ENCODE measurements around the gene VAC14. TPM values are rescaled to one million over a fixed set of nuclear protein-coding genes. Genes with fewer than 3 reads are reported as not detected.

The VAC14 gene
- total RNA-seq, 2 donors from 2014 or later, result 25.8 to 28.4 TPM

GRCh38 chr16:70788668-70789594 is 12.0 kb downstream of the VAC14 start:
- no peak for DNase-seq (ENCODE audit: low spot score)

GRCh38 chr16:70786020-70786755 is 14.8 kb downstream of the VAC14 start:
- intact Hi-C loops (cut with DNase I), result no loop called here
- DNase-seq (ENCODE audit: low spot score), result no peak

More at GRCh38 chr16:70788668-70789594, 12.0 kb downstream of the VAC14 start:
- intact Hi-C loops (cut with DNase I), result no loop called here

DNA sequence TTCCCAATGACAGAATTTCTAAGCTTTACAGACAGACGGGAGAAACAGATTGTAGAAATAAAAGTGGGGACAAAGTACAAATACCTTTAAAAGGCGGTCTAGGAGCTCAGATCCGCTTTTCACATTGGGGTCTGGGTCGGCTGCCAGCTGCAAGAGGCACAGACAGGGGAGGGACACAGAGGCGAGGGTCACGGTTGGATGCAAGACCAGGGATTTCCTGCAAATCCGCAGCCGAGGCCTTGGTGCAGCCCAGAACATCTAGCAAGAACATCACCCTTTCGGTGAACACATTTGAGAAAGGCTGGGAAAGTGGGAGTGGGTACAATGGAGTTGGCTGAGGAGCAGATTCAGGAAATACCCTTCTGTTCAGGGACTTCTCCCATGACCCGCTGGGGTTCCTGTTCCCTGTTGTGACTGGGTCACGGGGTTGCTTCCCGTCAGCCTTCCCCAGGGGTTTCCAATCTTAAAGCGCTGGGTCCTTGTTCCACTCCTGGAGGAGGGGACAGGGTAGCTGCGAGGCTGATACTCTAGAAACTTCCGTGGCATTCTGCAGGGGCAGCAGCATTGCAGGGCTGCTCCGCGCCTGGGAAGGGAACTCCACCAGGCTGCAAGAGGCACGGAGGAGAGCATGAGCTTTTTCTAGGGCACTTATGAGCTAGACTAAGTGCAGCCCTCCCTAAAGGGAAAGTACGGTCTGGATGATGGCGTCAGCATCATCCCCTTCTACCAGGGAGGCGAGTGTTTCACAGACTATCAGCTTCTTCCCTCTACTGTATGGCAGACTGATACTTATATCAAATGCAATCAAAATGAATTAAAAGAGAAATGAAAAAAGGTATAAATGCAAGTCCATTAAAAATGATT is 16.0 kb downstream of the VAC14 start:
- DNase-seq (ENCODE audit: low spot score), result no peak
- intact Hi-C loops (cut with DNase I), result no loop called here

DNA sequence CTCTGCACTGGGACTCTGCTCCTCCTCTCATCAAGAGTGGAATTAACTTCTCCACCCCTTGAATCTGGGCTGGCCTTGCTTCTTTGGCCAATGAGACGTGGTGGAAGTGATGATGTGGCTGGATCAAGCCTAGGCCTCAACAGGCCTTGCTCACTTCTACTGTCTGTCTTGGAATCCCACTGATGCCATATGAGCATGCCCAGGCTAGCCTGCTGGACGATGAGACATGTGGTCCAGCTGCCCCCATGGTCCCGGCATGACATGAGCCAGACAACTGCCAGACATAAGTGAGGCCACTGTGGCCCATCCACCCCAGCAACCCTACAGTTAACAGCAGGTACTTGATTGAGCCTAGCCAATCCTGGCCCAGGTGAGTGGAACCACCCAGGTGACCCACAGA is 18.7 kb downstream of the VAC14 start:
- intact Hi-C loops (cut with DNase I), result no loop called here
- peak; percentile 65 for DNase-seq (ENCODE audit: low spot score)

DNA sequence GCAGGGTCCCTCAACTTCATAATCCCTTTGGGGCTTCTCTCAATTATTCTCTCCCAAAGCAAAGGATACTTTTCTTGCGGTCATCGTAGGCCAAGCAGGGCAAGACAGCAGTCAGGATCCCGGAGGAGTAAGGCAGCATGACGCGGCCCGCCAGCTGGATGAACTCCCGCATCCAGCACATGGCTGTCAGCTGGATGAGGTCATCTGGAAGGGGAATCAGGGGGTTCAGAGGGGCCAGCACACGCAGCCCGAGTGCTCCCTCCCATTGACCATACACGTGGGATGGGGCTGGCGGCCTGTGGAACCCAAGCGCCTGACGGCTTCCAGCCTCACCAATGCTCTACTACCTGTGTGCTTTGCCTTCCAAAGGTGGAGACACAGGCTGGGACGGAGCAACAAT is 19.2 kb downstream of the VAC14 start:
- intact Hi-C loops (cut with DNase I), result no loop called here
- no peak for DNase-seq (ENCODE audit: low spot score)

DNA sequence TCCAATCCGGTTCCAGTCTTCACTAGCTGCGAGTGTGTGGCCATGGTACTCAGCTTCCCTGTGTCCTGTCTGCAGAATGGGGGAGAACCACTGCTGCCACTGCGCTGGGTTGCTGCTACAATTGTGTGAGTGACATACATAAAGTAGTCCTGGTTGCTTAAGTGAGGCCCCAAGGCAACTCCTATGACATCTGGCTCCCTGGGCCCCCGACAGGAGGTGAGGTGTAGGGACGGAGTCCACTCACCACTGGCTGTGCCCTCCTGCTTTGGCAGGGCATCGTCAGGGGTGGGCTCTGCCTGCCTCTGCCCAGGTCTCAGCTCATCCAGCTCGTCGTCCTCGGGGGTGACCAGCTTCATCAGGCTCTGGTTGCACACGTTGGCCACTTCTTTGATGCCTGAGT is 20.4 kb downstream of the VAC14 start:
- intact Hi-C loops (cut with DNase I), result no loop called here
- peak; percentile 75 for DNase-seq (ENCODE audit: low spot score)

DNA sequence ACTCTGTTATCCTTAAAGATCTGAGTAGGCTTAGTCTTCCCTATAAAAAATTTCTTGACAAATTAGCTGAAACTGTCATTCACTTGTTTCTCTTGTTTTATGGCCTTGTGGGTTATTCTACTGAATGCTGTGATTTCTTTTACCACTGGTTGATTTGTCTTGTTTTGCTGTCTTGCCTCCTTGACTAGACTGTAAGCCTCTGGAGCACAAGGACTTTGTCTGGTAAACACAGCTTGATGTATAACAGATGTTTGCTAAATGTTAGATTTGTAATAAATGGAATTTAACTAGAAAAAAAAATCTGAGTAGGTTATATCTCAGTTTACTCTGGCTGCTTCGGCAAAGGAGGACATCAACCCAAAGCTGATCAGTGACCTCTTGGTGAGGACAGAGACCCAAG is 21.6 kb downstream of the VAC14 start:
- intact Hi-C loops (cut with DNase I), result no loop called here
- no peak for DNase-seq (ENCODE audit: low spot score)

DNA sequence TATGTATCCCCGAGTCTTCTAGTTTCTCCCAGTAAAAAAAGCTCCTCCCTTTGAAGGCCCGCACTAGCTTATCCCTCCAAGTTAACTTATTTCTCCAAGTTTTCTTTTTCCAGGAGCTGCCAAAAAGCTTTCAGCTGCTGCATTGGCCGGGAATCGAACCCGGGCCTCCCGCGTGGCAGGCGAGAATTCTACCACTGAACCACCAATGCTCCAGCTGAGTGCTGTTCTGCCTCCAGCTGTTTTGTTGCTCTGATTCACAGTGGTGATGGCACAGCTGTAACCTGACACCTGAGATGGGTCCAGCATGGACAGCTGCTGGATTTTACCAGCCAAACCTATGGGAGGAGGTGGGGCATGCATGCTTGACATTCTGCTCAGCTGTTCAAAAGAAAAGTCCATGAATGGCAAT is 22.1 kb downstream of the VAC14 start:
- peak; percentile 89 for DNase-seq (ENCODE audit: low spot score)
- intact Hi-C loops (cut with DNase I), result no loop called here

DNA sequence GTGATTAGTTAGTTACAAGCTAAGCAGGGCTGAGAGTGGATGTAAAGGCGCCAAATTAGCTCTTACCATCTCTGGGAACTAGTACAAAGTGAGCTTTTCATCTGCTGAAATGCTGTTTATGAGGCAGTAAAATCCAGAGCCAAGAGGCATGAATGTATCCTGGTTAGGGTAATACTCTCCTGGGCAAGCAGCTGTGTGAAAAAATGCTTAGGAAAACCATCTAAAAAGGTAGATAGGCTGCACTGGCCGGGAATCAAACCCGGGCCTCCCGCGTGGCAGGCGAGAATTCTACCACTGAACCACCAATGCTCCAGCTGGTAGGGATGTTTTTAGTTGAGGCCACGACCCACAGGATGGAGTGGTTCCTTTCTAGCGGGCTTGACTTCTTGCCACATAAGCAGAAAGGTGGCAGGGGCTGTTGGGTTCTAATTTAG is 23.0 kb downstream of the VAC14 start:
- peak; percentile 38 for DNase-seq (ENCODE audit: low spot score)
- intact Hi-C loops (cut with DNase I), result no loop called here

DNA sequence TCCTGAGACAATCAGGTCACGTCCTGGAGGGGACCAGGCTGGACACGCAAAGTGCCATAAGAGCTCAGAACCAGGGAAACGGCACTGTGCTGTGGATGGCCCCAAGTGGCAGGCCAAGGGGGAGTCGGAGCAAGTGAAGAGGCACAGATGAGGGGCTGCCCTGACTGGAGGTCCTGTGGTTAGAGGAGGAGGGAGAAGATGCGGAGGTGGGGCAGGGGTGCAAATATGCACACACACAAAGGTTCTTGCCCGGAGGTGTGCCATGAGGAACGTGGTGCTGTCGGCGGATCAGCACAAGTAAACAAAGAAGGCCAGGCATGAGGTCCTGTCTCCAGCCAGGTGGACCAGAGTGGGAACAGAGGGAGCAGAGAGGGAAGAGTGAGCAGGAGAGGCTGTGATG is 23.5 kb downstream of the VAC14 start:
- peak; percentile 74 for DNase-seq (ENCODE audit: low spot score)
- intact Hi-C loops (cut with DNase I), result no loop called here

GRCh38 chr16:70775399-70775798 is 25.6 kb downstream of the VAC14 start:
- intact Hi-C loops (cut with DNase I), result no loop called here
- DNase-seq (ENCODE audit: low spot score), result peak; percentile 64

DNA sequence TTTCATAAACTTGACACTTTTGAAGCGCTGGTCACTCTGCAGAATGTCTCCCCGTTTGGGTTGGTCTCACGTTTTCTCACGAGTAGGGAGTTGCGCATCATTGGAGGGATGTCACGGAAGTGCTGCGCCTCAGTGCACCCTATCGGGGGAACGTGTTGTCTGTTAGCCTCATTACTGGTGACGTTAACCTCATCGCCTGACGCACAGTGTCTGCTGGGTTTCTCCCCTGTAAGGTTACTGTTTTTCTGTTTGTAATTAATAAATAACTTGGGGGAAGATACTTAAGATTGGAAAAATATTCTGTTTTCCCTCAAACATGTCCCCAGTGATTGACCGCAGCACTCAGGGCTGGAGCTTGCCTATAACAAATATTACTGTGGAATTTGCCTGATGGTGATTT is 26.7 kb downstream of the VAC14 start:
- intact Hi-C loops (cut with DNase I), result loop anchor here in 1 of 2 donors (5.0 kb wide), 1 partner anchor 92 kb away; no protein-coding TSS in a partner anchor
- no peak for DNase-seq (ENCODE audit: low spot score)

- DNase-seq (ENCODE audit: low spot score), result no peak
Observed at GRCh38 chr16:70772493-70772892, 28.5 kb downstream of the VAC14 start.

GRCh38 chr16:70770626-70771552 is 30.1 kb downstream of the VAC14 start:
- DNase-seq (ENCODE audit: low spot score), result no peak
- intact Hi-C loops (cut with DNase I), result loop anchor here in 1 of 2 donors (5.0 kb wide), 1 partner anchor 89 kb away; no protein-coding TSS in a partner anchor

More at GRCh38 chr16:70772493-70772892, 28.5 kb downstream of the VAC14 start:
- intact Hi-C loops (cut with DNase I), result loop anchor here in 1 of 2 donors (5.0 kb wide), 1 partner anchor 90 kb away; no protein-coding TSS in a partner anchor

DNA sequence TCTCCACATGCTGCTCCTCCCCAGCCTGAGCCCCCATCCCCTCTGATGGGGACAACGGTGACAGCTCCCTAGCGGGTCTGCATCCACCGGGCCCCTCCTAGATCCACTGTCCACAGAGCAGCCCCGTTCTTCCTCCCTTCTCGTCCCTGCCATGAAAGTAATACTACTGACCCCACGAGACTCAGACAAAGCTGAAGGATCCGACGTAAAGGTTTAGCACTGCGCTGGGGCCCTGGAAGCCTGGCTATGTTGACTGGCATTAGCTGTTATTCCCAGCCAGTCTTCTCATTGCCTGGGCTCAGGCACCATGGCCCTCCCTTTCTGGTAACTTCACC is 30.7 kb downstream of the VAC14 start:
- intact Hi-C loops (cut with DNase I), result loop anchor here in 1 of 2 donors (5.0 kb wide), 1 partner anchor 88 kb away; no protein-coding TSS in a partner anchor
- no peak for DNase-seq (ENCODE audit: low spot score)

DNA sequence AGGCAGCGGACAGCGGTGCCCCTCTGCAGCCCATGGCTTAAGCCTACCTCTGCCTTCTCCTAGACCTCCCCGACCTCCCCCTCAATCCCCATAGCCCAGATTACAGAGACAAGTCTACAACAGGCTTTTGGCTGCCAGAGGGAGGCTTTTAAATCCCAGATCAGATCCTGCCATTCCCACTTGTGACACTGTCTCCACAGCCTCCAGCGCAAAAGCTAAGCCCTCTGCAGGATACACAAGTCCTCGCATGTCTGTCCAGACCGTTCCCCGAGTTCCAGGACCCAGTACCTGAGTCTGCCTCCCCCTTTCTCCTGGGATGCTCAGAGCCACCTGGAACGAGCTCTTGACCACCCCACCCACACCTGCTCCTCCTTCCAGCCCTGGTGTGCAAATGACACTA is 31.2 kb downstream of the VAC14 start:
- intact Hi-C loops (cut with DNase I), result loop anchor here (5.0 kb wide), 1 partner anchor 87 kb away; no protein-coding TSS in a partner anchor
- no peak for DNase-seq (ENCODE audit: low spot score)

DNA sequence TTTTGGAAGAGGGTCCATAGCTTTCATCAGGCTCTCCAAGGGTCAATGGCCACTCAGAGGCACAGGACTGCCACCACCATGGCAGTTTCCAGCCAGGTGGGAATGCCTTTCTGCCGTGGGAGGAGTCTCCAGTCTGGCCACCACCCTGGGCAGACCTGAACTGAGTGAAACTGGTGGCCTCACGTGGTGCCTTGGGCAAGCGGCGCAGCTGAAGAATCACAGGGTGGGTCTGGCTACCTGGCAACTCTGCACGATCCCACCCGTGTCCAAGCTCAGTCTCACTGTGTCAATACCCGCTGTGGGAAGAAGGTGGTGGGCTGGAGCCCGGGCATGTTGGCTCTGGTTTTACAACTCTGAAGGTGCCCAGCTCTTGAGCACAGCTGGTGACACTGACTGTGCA is 31.8 kb downstream of the VAC14 start:
- DNase-seq (ENCODE audit: low spot score), result no peak
- intact Hi-C loops (cut with DNase I), result loop anchor here in 1 of 2 donors (5.0 kb wide), 1 partner anchor 87 kb away; no protein-coding TSS in a partner anchor

DNA sequence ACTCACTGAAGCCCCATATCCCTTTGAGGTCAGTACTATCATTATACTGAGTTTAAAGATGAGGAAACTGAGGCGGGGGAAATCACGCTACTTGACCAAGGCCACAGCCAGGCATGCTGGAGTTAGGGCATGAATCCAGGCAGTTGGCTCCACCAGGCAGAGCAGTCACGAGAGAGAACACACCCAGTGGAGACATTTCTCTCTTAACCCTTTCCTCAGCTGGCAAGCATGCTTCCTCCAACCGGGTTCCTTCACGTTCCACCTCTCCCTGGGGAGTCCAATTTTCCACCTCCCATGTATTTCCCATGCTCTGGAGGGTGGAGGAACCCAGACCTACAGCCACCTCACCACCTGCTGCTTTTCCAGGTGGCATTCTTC is 32.8 kb downstream of the VAC14 start:
- intact Hi-C loops (cut with DNase I), result loop anchor here in 1 of 2 donors (5.0 kb wide), 1 partner anchor 86 kb away; no protein-coding TSS in a partner anchor
- DNase-seq (ENCODE audit: low spot score), result no peak

All from posterior vena cava (tissue), 2 donors.